HG03045 (cell line): ENCODE measurements around the gene C22orf42.
"Not testable (repeated sequence)": the region's sequence is repeated elsewhere in the genome, so short reads cannot be mapped to it uniquely, and the experiment has no call there.

Source experiments
- ATAC-seq: cut with Tn5 transposase; IDR thresholded peaks from one replicate; pipeline ENCODE4 v1.9.1; 2021; ENCODE audit warnings: mild to moderate bottlenecking, moderate library complexity; ENCODE audit not compliant: unreplicated experiment

Gene C22orf42

DNA sequence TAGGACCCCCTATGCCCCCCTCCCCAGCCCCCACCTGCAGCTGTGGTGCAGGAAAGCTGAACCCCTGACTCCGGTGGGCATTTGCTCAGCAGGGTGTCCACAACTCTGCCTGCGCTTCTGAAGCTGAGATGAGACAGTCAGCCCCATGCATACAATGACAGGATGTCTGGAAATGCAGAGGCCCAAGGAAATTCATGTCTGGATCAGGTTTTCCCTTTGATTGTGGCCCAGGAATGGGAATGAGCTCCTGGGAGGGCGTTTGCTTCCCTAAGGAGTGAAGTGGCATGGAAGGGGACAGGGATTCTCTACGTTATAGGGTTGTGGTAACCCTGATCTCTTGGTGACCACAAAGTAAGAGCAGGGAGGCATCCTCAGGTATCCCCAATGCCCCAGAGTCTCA, 22.2 kb downstream of the C22orf42 start:
- not testable (repeated sequence) for ATAC-seq

- ATAC-seq: not testable (repeated sequence)
Measured at GRCh38 chr22:32135958-32136357, 23.1 kb downstream of the C22orf42 start.

- not testable (repeated sequence) for ATAC-seq
Measured at GRCh38 chr22:32134796-32135195, 24.3 kb downstream of the C22orf42 start.

DNA sequence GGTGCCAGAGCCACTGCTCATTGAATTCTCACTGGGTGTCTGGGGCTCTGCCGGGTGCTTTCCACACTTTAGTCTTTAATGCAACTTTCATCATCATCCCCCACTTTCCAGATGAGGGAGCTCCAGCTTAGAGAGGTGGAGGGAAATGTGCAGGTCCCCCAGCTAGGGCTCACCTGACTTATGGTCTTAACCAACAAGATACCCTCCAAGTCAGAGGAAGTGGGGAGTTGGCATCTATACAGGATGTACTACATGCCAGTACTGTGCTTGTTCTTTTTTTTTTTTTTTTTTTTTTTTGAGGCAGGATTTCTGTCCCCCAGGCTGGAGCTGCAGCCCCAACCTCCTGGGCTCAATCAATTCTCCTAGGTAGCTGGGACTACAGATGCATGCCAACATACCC, 26.3 kb downstream of the C22orf42 start:
- no peak for ATAC-seq

DNA sequence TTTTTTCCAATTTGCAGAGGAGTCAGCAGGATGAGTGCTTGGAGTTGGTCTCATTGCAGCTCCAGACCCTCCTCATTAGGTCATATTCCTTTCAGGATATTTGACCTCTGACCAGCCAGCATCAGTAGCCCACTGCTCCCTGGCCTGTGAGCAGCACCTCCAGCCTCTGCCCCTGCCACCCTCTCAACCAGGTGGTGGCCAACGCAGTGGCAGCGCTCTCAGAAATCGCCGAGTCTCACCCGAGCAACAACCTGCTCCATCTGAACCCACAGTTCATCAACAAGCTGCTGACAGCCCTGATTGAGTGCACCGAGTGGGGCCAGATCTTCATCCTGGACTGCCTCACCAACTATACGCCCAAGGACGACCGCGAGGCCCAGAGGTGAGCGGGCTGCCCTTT, 27.0 kb downstream of the C22orf42 start:
- ATAC-seq: no peak

DNA sequence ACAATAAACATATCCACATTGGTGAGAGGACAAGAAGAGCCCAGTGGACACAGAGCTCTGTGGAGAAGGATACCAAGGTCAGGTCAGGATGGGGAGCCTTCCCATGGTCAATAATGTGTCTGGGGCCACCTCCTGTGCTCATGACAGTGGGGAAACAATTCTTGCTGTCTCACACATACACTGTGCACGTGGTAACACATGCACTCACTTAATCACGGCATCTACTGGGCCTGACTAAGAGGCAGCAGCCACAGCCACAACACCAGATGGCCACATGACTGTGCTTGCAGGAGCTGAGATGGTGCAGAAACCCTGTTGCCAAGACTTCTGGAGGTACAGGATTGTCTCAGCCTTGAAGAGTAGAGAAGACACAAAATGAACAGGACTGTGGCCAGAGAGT, 28.6 kb downstream of the C22orf42 start:
- no peak for ATAC-seq

DNA sequence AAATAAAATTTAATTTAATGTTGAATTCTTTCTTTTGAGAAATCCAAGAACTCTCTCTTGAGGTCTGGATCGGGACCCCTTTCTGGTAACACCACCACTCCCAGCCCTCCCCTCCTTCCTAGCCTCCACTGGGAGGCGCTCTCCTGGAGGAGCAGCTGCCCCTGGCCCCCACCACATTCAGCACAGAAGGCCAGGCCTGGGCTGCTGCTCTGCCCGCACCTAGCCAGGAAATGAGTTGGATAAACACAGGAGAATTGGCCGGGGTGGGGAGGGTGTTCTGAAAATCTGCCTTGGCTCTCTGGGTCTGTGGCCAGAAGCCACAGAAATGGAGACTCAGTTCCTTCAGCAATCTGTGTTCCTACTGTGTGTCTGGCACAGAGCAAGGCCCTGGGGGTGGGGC, 31.2 kb downstream of the C22orf42 start:
- ATAC-seq: no peak

DNA sequence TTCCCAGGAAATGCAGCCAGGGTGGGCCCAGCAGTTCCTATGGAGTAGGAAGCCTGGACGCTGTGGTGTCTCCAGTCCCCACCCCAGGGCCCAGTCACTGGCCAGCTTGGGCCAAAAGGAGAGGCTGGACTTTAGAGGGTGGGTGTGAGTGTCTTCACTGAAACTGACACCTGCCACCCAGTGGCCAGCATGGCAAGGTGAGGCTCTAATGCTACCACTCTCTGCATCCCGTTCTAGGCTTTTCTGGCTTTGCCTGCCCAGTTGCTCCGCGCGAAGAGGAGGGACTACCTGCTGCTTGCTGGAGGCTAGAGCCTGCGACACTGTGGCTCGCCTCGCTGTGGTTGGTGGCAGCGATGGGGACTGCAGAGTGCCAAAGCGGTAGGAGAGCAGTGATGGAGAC, 35.4 kb downstream of the C22orf42 start:
- ATAC-seq: no peak

GRCh38 chr22:32122899-32123298, 36.2 kb downstream of the C22orf42 start:
- ATAC-seq: no peak

DNA sequence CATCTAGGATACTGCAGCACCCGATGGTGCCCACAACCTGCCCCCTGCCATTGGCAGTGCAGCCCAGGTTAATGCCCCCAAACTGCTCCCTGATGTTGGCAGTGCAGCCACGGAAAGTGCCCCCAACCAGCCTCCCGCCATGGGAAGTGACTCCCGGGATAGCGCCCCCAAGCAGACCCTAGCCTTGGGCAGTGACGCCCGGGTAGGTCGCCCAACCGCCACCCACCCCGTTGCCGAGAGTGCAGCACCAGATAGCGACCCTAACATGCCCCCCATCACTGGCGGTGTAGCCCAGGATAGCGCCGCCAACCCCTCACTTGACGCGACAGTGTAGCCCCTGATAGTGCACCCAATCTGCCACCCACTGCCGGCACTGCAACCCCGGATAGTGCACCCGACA, 38.5 kb downstream of the C22orf42 start:
- no peak for ATAC-seq

GRCh38 chr22:32119568-32120235, 39.4 kb downstream of the C22orf42 start:
- no peak for ATAC-seq

GRCh38 chr22:32112380-32112779, 46.7 kb downstream of the C22orf42 start:
- ATAC-seq: no peak

DNA sequence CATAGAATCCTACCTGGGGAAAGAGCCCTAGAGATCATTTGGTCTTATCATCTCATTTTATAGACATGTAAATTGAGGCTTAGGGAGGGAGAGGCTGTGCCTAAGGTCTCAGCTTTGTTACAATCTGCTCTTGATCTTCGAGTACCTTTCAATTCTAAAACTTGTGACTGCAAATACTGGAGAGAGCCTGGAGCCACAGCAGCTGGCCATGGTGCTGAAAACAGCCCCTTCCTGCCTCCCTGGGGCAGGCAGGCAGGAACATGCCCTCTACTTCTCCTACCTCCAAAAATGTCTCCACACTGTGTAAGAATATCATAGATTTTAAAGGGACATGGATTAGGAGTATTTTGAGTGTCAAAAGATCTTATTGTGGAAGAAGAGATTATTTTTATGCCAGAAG, 52.2 kb downstream of the C22orf42 start:
- ATAC-seq: no peak

GRCh38 chr22:32103658-32104315, 55.3 kb downstream of the C22orf42 start:
- no peak for ATAC-seq

DNA sequence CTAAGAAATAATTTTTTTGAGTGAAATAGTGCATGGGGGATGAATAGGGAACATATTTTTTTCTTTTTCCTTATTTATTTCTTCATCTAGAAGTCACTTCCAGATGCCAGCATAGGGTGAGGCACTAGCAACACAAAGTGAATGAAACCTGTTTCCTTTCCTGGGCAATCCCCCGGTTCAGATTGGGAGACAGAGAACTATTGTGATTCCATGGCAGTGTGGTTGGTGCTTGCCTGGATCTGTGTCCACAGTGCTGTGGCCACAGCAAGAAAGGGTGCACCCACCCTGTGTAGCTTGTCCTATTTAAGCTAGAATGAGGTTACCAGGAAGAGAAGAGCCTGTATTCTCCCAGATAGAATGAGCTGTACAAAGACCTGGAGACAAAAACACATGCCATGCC, 58.4 kb downstream of the C22orf42 start:
- ATAC-seq: no peak
